ENCODE data around the gene PLCL2.

DNA sequence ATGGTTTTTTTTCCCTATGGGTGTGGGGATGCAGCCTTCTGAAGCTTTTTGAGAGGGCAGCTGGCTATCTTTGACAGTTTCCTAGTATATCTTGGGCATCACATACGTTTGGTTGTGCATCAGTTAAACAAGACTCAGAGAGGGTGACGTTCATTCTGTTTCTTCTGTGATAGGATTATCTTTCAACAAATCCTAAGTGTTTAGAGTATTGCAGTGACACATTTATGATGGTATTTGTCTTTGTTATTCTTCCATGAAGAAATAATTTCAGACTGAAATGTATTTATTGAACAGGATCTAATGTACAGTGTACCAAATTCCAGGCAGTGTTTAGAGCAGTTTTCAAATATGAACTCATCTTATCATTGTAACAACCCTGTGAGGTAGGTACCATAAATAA, 114.4 kb downstream of the PLCL2 start:
- TF ChIP-seq, protein P1, sequence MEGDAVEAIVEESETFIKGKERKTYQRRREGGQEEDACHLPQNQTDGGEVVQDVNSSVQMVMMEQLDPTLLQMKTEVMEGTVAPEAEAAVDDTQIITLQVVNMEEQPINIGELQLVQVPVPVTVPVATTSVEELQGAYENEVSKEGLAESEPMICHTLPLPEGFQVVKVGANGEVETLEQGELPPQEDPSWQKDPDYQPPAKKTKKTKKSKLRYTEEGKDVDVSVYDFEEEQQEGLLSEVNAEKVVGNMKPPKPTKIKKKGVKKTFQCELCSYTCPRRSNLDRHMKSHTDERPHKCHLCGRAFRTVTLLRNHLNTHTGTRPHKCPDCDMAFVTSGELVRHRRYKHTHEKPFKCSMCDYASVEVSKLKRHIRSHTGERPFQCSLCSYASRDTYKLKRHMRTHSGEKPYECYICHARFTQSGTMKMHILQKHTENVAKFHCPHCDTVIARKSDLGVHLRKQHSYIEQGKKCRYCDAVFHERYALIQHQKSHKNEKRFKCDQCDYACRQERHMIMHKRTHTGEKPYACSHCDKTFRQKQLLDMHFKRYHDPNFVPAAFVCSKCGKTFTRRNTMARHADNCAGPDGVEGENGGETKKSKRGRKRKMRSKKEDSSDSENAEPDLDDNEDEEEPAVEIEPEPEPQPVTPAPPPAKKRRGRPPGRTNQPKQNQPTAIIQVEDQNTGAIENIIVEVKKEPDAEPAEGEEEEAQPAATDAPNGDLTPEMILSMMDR (IDR thresholded peaks at IDR 0.05) = no peak
- TF ChIP-seq EP300 (IDR thresholded peaks at IDR 0.05) (no peak), RAD21 (conservative IDR thresholded peaks at IDR 0.05 in 1 of 2, IDR thresholded peaks at IDR 0.05 in 1 of 2) (no peak), CBX2 (IDR thresholded peaks at IDR 0.05; ENCODE audit: borderline replicate concordance, low read depth) (no peak), ESRRA (IDR thresholded peaks at IDR 0.05; ENCODE audit: borderline replicate concordance, low read length) (no peak), POLR2A (IDR thresholded peaks at IDR 0.05; ENCODE audit: low read length) (no peak), ZFP36 (IDR thresholded peaks at IDR 0.05; ENCODE audit: borderline replicate concordance, partially characterized antibody) (no peak), MYC (IDR thresholded peaks at IDR 0.05; ENCODE audit: borderline replicate concordance, low read length) (no peak), SMC3 (IDR thresholded peaks at IDR 0.05) (no peak), MAZ (IDR thresholded peaks at IDR 0.05; ENCODE audit: borderline replicate concordance, low read depth, low read length) (no peak), NPAS2 (CRISPR knock-in tag; IDR thresholded peaks at IDR 0.05; ENCODE audit: borderline replicate concordance) (no peak), JUNB (IDR thresholded peaks at IDR 0.05) (no peak), CEBPB (IDR thresholded peaks at IDR 0.05) (no peak)
- TF ChIP-seq, protein P2, sequence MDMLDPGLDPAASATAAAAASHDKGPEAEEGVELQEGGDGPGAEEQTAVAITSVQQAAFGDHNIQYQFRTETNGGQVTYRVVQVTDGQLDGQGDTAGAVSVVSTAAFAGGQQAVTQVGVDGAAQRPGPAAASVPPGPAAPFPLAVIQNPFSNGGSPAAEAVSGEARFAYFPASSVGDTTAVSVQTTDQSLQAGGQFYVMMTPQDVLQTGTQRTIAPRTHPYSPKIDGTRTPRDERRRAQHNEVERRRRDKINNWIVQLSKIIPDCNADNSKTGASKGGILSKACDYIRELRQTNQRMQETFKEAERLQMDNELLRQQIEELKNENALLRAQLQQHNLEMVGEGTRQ (IDR thresholded peaks at IDR 0.05) = no peak
